K562 (cell line): ENCODE data around the gene LINS1. TPM values are rescaled to one million over a fixed set of nuclear protein-coding genes. Genes with fewer than 3 reads are reported as not detected.

Experiments
- AFF1 ChIP-seq, 2 experiments: fragments of 450-650 bp; IDR thresholded peaks; 2 replicates each; pipeline ENCODE4 v1.6.1; 2018; ENCODE audit warnings: mild to moderate bottlenecking in 2 of 2, low read depth in 1 of 2; ENCODE audit not compliant: partially characterized antibody in 2 of 2
- E2F6 ChIP-seq, 2 experiments: IDR thresholded peaks; 2 replicates each; pipeline ENCODE4 v1.6.1; 2011; ENCODE audit warnings: borderline replicate concordance in 1 of 2, control low read depth in 1 of 2, low read depth in 1 of 2, low read length in 1 of 2, mild to moderate bottlenecking in 1 of 2, mixed read lengths in 1 of 2, moderate library complexity in 1 of 2; ENCODE audit not compliant: insufficient read depth in 1 of 2, insufficient read length in 1 of 2, poor library complexity in 1 of 2, severe bottlenecking in 1 of 2; ENCODE audit errors: extremely low read depth in 1 of 2
- EP400 ChIP-seq: fragments of 450-650 bp; IDR thresholded peaks from 2 replicates; pipeline ENCODE4 v1.6.1; 2017; ENCODE audit warnings: antibody characterized with exemption, mild to moderate bottlenecking, moderate library complexity
- FOXK2 ChIP-seq, 2 experiments: fragments of 450-650 bp; IDR thresholded peaks in 1 of 2; conservative IDR thresholded peaks in 1 of 2; 2 replicates each; pipeline ENCODE4 v1.6.1; 2016; ENCODE audit warnings: low read depth in 2 of 2, mild to moderate bottlenecking in 1 of 2
- GATAD2A ChIP-seq: fragments of 450-650 bp; IDR thresholded peaks from 2 replicates; pipeline ENCODE4 v1.6.1; 2017
- HMBOX1 ChIP-seq: sonication (generic); IDR thresholded peaks from 2 replicates; pipeline ENCODE4 v1.6.1; 2016
- KAT8 ChIP-seq: fragments of 450-650 bp; IDR thresholded peaks from 2 replicates; pipeline ENCODE4 v1.6.1; 2016; ENCODE audit warnings: low read depth, mild to moderate bottlenecking
- MAX ChIP-seq: sonication (generic); formaldehyde crosslinking; IDR thresholded peaks from 2 replicates; pipeline ENCODE4 v1.9.0; 2022; ENCODE audit warnings: mild to moderate bottlenecking, missing genetic modification reagents
- MCM2 ChIP-seq: fragments of 450-650 bp; IDR thresholded peaks from 2 replicates; pipeline ENCODE4 v1.6.1; 2017; ENCODE audit warnings: low read depth, mild to moderate bottlenecking
- MXI1 ChIP-seq: IDR thresholded peaks from 2 replicates; pipeline ENCODE4 v1.6.1; 2011; ENCODE audit warnings: low read depth, mild to moderate bottlenecking, improper control_type of control experiment, low read length
- NELFE ChIP-seq: IDR thresholded peaks from 2 replicates; pipeline ENCODE4 v1.6.1; 2011; ENCODE audit warnings: mild to moderate bottlenecking; ENCODE audit not compliant: insufficient read depth, insufficient read length
- NKRF ChIP-seq: fragments of 450-650 bp; IDR thresholded peaks from 2 replicates; pipeline ENCODE4 v1.6.1; 2016; ENCODE audit warnings: borderline replicate concordance
- PKNOX1 ChIP-seq: fragments of 450-650 bp; IDR thresholded peaks from 2 replicates; pipeline ENCODE4 v1.6.1; 2016
- SIN3A ChIP-seq, 2 experiments: fragments of 150-350 bp in 1 of 2; IDR thresholded peaks; 2 replicates each; pipeline ENCODE4 v1.6.1; 2011 to 2016; ENCODE audit warnings: borderline replicate concordance in 2 of 2, low read depth in 2 of 2, low read length in 2 of 2, mild to moderate bottlenecking in 2 of 2, moderate library complexity in 2 of 2; ENCODE audit not compliant: control insufficient read depth in 1 of 2
- SIX5 ChIP-seq, 2 experiments: IDR thresholded peaks; 2 replicates each; pipeline ENCODE4 v1.6.1; 2011; ENCODE audit warnings: low read length in 2 of 2, borderline replicate concordance in 1 of 2, low read depth in 1 of 2, mild to moderate bottlenecking in 1 of 2, moderate library complexity in 1 of 2; ENCODE audit not compliant: insufficient read depth in 1 of 2
- ZNF124 ChIP-seq: sonication (generic); formaldehyde crosslinking; IDR thresholded peaks from 2 replicates; pipeline ENCODE4 v1.8.1; 2022; ENCODE audit warnings: missing genetic modification reagents
- ZNF311 ChIP-seq: fragments of 250-450 bp; sonication (Bioruptor Pico); IDR thresholded peaks from 2 replicates; pipeline ENCODE4 v1.4.0; 2020; ENCODE audit warnings: mild to moderate bottlenecking, moderate library complexity
- ZNF76 ChIP-seq: fragments of 250-450 bp; sonication (Bioruptor Pico); IDR thresholded peaks from 2 replicates; pipeline ENCODE4 v1.4.0; 2020; ENCODE audit warnings: mild to moderate bottlenecking, moderate library complexity, borderline replicate concordance
- polyA plus RNA-seq, 8 experiments: library from polyadenylated mRNA; depleted of rRNA in 4 of 8; stranded (reverse) in 5 of 8; unstranded in 3 of 8; fragments of >200 nt; fragmentation: Nextera tagmentation in 2 of 8; fragmentation: Illumina TruSeq in 1 of 8; extraction: Ambion mirVana in 2 of 8; extraction: Trizol in 1 of 8; gene quantifications; 2 replicates each; pipeline versions ENCODE4 v1.2.1 to v1.2.3, GENCODE V29; 2011 to 2014; ENCODE audit warnings: inconsistent platforms in 1 of 8, missing spikeins in 1 of 8
- total RNA-seq, 7 experiments: library from RNA; depleted of rRNA in 6 of 7; stranded (reverse); fragments of >200 nt in 6 of 7; fragmentation: Illumina TruSeq in 2 of 7; extraction: Trizol in 2 of 7; gene quantifications; 2 replicates each; pipeline versions ENCODE4 v1.2.1 to v1.2.3, GENCODE V29; 2011 to 2021; ENCODE audit warnings: low replicate concordance in 1 of 7

LINS1 gene
- total and polyA plus RNA-seq, 9 of the 15 experiments (the other 6 are each of a cell fraction or from before 2014, with no cell fraction given): 15.4 to 31.4 (median 24.6) TPM

- TF ChIP-seq PKNOX1: no peak
- TF ChIP-seq SIX5 (IDR thresholded peaks at IDR 0.05; ENCODE audit: borderline replicate concordance in 1 of 2, insufficient read depth in 1 of 2, low read depth in 1 of 2, low read length in 2 of 2): no peak
- peak; percentile 83 for TF ChIP-seq MXI1
- TF ChIP-seq GATAD2A: no peak
- TF ChIP-seq FOXK2 (conservative IDR thresholded peaks at IDR 0.05 in 1 of 2, IDR thresholded peaks at IDR 0.05 in 1 of 2; ENCODE audit: low read depth in 2 of 2): 0 out of 4 replicates have a peak, but pooled peaks of 1 of the 2 experiments have one; percentile 4
- no peak for TF ChIP-seq ZNF124 (CRISPR knock-in tag)
- TF ChIP-seq MAX (CRISPR knock-in tag): peak; percentile 67
- no peak for TF ChIP-seq ZNF76 (CRISPR knock-in tag)
- peak; percentile 36; the same call in 1 of the 2 replicates for TF ChIP-seq HMBOX1
- peak in 1 of 2 experiments; percentile 57 for TF ChIP-seq E2F6 (IDR thresholded peaks at IDR 0.05; ENCODE audit: borderline replicate concordance in 1 of 2, extremely low read depth in 1 of 2, insufficient read depth in 1 of 2, insufficient read length in 1 of 2, low read depth in 1 of 2, low read length in 1 of 2, poor library complexity in 1 of 2, severe bottlenecking in 1 of 2)
- no peak for TF ChIP-seq AFF1 (IDR thresholded peaks at IDR 0.05; ENCODE audit: low read depth in 1 of 2, partially characterized antibody in 2 of 2)
- no peak for TF ChIP-seq MCM2
- no peak for TF ChIP-seq NKRF
- no peak for TF ChIP-seq KAT8
- peak; percentile 45 for TF ChIP-seq EP400
- no peak for TF ChIP-seq NELFE
- TF ChIP-seq ZNF311 (CRISPR knock-in tag): no peak
- TF ChIP-seq SIN3A (IDR thresholded peaks at IDR 0.05; ENCODE audit: borderline replicate concordance in 2 of 2, control insufficient read depth in 1 of 2, low read depth in 2 of 2, low read length in 2 of 2): peak in 1 of 2 experiments; percentile 90; a peak in 2 of 4 replicates
Observed at GRCh38 chr15:100601163-100601562, 821 bp downstream of the LINS1 start (continued).
